Activated CD8-positive, alpha-beta memory T cell treated with anti-CD3 and anti-CD28 coated beads, Interleukin-2, amount 50 U/mL, for 1 hour (primary cell): Measurements from ENCODE around the gene HDAC9.

Experiments used
- DNase-seq: peaks from one replicate; pipeline ENCODE4 v3.0.0-alpha.2; 2020; ENCODE audit errors: extremely low read depth

HDAC9 gene

DNA sequence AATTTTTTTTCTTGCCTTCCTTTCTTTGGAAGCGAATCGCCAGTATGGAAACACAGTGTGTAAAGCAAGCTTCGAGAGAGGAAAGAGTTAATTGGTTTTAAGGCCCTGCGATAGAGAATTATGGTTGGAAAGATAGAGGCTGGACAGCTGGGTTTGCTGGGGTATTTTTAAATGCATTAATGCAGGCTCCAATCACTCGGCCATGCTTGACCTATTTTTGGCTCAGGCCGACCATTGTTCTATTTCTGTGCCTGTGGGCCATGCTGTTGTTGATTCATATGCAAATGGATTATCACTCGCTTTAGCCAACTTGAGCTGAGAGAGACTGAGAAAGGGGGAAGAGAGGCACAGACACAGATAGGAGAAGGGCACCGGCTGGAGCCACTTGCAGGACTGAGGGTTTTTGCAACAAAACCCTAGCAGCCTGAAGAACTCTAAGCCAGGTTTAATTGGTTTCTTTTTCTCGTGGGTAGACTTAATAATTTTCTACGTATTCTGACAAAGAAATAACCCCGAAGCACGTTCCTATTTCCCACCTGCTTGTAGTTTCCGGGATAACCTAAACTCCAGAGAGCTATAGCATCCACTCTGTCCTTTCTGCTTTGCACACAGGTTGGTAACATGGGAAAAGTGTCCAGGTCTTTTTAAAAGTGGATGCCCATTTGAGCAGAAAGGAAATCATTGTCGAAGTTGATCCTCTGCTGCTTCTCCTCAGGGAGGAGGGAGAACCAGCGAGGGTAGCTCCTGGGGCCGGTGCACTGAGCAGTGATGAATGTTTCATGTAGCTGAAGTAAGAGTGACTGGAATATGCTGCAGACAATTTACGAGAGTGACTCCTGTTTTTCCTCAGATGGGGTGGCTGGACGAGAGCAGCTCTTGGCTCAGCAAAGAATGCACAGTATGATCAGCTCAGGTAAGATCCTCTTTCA lies at the start of gene HDAC9:
TSS of gene HDAC9 (plus strand) at position 338 of the 929 bp plus-strand sequence. CDS start at position 892, 554 bp downstream.
- no peak for DNase-seq

DNA sequence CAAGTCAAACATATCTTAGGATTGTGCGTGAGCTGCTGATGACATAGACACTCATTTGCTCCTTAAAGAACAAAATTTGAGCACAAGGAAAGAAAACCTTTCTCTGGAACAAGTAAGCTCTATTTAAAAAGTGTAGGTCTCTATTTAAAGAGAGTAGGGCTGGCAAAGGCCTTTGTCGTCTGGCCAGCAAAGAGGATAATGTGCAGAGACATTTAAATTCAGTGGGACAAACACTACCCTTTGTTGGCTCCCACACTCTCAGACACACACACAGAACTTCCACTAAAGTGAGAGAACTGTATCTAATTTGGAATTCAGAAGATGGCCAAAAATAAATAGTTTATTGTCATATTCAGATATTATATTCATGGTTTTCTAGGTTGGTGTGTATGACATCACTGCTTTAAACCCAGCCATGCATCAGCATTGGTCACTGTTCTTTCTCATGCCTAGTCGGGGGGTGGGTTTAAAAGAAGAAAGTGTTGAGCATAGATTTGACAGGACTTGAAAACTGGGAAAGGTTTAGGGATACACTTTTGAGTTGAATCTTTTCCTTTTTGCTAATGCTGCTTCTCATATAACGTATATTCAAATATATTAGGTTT lies 49.5 kb upstream of the HDAC9 start:
- DNase-seq = no peak

DNA sequence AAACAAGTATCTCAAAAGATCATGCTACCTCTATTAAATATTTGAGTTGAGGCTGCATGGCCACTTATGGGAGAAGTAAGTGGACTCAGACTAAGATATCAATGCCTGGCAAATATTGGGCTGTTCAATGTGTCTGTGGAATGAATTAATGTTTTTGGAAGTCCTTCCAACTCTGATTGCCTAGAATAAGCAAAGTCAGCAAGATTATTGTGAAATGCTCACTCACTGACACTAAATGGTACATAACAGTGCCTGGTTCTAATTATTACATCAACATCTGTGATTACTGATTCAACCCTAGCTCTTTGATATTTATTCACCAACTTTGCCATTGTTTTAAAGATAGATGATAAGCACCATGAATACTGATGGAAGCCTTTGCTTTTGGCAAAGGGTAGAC lies 45.5 kb upstream of the HDAC9 start:
- DNase-seq = no peak

DNA sequence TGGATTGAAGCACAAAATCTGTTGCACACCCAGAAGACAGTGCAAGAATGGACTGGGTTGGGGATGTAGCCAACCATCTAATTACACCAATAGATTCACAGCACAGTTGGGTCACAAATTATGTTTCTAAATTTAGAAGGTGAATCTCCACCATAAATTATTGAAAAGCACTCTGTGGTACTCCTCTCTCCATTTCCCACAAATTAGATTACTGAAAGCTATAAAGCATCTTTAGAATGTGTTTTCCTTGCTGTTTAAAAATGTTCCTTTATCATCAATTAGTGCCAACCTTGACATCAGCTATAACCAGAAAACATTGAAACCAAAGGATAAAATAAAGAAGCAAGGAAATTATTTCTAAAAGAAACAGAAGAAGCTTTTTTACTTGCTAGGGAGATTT lies 39.9 kb upstream of the HDAC9 start:
- DNase-seq = no peak

DNA sequence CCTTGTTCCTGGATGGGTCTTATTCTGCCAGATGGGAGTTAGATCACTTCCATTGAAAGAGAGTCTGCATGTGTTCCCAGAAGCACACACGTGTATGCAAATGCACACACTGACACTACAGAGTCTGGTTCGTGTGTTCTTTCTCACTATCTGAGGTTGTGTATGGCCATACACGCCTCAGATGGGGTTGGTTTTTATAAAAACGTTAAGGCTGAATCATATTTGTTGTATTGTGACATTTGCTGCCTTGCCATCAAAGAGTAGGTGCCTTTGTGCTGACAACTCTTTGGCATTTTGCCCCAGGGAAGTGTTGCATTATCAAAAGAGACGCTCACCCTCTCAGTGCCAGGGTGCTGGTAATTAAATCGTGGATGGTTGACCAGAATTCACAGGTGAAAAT lies 37.7 kb upstream of the HDAC9 start:
- no peak for DNase-seq

DNA sequence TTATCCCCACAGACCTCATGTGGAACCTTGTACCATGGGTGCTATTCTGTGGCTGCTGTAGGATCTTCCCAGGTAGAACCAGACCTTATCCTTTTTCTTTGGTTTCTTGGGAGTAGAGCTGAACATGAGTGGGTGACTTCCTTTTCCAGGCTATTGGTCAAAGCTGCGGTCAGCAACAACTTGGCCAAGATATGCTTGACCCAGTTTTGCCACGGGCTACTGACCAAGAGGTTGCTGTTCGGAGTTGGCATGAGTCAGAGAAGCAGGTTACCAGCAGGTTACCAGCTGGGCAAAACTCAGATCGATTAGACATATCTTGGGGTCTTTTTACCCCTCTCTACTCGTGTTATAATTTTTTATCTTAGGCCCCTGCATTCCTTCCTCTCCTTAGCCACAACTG lies 36.7 kb upstream of the HDAC9 start:
- DNase-seq = no peak

DNA sequence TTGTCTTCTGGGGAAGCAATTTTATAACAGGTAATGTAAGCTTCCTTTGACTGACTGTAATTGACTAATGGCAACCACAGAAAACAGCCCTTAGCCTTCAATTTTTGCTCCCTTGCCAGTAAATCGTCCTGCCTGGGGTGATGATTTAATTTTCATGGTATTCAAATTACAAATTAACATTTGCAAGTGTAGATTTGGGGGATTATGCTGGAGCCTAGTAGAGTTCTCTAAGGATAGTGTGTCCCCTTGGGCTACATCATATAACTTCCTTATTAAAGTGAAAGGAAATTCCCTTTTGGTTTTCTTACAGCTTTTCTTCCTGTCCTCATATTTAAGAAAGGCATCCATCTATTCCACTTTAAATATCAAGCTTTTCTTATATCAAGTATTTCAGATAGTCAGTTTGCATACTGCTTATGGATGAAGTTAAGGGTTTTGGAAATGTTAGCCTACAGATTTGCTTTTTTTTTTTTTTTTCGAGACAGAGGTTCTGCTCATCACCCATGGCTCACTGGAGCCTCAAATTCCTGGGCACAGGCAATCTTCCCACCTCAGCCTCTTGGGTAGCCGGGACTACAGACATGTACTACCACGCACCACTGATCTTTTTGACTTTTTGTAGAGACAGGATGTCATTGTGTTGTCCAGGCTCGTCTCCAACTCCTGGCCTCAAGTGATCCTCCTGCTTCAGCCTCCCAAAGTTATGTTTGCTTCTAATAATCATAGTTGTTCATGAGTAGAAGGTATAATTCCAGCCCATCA lies 35.9 kb upstream of the HDAC9 start:
- no peak for DNase-seq

DNA sequence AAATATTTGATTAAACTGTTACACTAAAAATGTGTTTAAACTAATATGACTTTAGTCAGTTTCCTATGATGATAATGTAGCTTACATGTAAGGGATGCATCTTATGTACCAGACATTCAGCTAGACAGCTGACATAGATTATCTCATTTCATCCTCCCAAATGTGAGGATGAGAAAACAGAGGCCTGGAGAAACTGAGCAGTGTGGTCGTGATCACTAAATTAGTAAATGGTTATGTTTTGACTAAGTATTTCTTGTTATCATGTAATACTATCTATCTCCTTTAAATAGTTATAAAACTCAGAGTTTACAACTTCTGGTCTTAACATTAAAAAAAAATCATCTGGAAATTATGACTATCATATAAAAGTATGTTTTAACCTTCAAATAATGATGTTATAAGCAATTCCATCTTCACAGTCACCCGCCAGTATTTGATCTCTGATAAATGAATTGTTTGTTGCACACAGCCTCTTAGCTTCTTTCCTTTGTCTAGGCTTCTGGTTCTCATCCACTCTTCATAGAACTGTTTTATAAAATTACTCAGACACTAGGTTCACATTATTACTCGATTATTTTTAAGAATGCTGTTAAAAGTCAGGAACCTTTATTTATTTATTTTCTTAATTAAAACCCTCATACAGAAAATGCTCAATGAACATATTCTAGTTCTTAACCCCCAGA lies 33.6 kb upstream of the HDAC9 start:
- no peak for DNase-seq

DNA sequence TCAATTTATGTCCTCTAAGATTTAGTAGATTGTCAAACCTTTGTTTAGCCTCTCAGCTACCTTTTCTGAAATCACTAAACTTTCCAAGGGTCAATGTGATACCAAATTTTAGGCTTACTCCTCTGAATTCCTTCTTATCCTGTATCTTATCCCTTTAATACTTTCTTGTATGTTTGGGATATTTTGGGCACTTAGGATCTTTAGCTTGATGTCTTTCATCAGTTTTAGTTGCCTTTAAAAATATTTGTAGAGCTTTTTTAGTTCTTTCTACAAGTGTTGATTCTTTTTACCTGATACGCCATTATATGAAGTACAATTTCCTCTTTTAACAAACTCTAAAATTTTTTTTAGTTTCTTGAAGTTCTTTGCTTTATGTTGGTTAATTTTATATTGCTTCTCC lies 30.7 kb upstream of the HDAC9 start:
- no peak for DNase-seq

DNA sequence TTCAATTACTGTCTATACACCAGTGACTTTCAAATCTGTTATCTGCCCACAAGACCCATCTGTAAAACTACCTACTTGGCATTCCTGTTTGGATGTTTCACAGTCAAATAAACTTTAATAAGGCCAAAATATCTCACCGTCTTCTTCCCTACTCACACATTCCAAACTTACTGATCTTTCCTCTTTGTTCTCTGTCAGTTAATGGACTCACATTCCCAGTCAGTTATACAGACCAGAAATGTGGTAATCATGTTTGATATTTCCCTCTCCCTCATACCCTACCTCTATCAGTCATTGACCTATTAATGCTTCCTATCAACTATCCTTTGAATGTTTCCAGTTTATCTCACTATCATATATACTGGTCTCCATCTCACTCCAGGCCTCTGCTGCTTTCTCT lies 28.5 kb upstream of the HDAC9 start:
- no peak for DNase-seq

DNA sequence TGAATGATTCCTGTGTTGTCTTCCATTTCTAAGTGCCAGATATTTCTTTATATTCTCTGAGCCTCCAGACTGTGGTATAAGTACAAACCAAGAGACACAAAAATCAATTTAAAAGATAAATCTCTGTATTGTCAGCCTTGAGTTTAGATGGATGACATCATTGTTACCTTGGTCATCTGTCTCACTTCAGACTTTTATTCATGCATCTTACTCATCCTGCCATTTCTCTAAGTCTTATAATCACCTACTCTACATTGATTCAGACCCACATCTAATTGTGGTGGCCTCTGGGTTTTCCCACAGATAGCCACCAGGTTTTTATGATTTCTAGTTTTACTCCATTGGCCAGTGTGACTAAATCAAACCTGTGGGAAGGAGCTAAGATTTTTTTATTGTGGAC lies 26.8 kb upstream of the HDAC9 start:
- DNase-seq = no peak

DNA sequence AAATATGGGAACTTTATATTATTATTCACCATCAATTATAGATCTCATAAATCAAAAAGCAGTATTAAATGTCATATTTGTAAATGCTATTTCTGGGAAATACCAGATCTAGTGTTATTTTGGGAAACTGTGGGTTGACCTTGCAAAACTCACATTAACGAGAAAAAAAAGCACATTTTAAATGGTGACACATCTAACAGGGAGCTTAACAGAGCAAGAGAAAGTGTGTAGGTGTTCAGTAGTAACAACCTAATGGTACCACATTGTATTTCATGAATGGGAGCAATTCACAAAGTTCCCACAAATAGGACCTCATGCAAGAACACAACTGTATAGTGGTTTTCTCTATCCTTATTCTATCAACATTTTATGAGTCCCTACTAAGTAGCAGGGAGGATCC lies 26.2 kb upstream of the HDAC9 start:
- DNase-seq = no peak

DNA sequence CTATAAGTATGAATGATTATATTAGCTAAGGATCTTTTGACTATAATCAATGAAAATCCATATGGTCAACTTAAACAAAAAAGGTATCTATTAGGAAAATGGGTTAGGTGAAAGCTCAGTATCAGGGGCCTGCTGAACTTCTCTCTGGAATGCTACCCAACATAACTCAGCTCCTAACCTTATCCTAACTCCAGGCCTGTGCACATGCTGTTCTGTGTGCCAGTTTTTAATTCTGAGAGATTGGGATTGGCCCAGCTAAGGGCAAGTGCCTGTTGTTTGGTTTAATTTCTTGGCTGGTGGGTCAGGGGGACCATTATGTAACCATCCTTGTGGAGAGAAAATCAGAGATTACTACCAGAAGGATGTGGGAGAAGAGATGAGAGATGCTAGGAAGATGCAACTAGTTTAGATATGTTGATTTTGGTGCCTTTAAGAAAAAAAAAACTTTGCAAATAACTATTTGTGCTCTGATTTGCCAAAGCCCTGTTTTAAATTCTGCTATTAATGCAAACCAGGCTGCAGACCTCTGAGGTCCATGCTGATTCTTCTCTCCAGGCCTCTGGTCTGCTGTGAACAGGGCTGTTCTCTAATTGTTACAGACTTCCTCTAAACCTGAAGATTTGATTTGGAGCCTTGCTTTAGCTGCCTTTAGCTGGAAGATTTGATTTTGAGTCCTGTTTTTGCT lies 23.9 kb upstream of the HDAC9 start:
- no peak for DNase-seq

DNA sequence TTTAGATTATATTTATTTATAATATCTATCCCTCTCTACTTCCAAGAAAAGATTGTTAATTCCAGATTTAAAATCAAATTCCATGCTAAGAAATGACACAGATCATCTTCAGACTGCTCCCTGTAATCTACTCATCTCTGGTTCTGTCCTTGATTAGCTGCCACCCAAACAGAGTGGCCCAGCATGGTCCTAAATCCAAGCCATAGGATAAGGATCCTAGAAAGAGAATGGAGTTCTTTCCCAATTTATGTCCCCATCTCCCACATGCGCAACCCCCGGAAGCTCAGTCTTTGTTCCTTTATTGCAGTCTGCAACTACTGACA lies 23.4 kb upstream of the HDAC9 start:
- DNase-seq = no peak

DNA sequence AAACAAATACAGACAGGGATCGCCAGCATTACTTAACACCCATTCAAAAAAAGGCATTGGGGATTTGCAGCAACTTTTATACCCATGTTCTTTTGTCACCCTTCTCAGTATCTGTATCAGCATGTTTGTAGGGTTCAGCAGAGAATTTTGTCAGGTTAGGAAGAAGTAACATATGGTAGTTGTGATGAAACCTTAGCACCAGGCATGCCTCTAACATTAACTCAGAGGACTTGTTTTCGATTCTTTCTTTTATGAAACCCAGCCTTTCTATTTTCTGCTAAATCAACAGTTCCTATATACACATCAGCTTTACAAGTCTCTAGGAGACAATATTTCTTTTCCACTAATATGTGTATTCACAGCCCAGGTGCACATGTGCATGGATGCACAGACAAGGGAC lies 22.4 kb upstream of the HDAC9 start:
- DNase-seq = no peak

DNA sequence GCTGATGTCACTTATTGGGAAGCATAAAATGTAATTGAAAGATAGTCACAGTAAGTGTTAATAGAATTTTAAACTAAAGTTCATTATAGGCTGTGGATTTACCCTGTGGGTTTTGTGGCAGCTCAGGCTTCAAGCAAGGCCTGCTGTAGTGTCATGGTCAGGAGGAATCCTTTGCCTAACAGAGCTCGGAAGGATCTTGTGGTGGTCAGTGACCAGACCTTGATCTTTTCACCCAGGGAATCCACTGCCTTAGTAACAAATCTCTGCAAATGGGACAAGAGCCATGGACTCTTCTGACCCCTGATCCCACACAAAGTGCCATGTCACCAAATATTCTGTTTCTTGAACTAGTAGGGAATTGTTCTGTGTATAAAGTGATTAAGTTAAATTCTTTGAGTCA lies 20.6 kb upstream of the HDAC9 start:
- DNase-seq = no peak

DNA sequence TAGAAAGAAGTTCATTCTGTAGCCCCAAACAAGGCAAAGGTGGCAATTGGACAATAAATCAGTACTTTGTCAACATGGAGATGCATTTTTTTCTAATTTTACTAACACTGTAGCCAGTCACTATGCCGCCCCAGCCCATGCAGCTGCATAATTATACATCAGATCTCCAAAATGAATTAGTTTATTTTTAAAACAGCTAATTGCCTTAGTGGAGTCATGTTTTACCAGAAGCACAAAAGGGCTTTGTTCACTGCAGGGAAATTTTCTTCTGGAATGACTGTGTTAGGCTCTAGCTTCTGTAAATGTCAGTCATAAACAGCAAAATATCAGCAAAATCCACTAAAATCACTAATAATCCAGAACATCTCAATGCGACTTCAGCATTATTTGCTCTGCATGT lies 20.1 kb upstream of the HDAC9 start:
- DNase-seq = no peak

DNA sequence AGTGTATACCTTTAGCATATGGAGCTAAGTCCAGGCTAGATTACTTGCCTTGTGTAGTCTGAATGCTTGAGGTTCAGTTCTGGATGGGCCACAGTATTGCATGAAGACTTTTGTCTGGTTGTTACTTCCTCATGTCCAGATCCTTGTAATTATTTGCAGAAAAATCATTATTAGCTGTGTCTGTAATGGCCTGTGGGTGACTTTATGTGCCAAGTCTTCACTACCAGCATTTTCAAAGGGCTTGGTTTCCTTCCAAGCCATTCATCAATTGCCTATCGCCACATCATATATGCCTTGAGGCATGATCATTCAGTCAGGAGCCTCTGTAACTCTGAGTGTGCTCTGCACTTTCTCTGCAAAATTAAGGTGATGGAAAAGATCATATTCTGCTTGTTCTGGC lies 13.8 kb upstream of the HDAC9 start:
- no peak for DNase-seq

DNA sequence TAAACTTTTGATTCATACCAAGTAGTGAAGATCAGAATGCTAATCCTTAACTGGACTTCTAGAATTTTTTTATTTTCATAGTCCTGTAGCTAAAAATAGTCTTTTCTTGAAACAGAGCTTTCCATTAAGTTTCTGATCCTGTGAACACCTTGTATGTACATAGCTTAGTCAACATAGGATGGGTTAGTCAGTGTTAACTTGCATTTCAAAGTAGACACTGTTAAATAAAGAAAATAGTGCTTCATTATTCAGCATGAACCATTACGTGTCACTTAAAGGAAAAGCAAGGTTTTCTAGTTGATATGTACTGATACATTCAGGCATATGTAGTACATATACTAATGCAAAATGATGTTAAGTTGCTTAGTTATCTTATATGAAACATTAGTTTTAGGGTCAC lies 7.5 kb upstream of the HDAC9 start:
- no peak for DNase-seq

DNA sequence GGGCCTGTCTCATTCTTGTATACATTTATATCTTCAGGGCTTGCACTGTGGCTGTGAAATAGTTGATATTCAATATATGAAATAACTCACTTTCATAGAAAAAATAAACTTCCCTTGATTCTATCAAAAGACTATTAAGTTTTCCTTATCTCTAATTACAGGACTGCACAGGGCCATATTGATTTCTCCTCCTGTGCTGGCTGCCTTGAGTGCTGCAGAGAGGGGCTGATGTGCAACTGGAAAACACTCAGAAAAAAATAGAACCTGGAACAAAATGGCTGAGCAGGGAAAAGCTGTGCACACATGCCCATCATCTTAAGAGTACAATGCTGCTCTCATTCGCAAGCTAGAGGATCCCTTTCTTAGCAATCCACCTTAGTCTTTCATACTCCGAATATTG lies 5.9 kb upstream of the HDAC9 start:
- DNase-seq = no peak

DNA sequence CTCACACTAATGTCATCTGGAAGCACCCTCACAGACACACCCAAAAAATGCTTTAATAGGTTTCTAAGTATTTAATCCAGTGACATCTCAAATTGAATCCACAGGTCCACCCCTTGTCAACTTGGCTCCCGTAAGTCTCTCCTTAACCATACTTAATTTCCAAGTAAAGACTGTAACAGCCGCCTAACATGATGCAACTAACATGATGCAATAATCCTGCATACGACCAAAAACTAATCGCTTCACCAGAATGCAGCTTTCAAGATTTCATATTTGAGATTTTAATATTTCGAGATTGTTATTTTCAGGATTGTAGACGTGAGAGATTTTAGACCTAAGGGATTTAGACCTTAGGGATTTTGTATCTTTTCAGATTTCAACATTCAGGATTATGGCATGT lies 3.7 kb upstream of the HDAC9 start:
- no peak for DNase-seq

DNA sequence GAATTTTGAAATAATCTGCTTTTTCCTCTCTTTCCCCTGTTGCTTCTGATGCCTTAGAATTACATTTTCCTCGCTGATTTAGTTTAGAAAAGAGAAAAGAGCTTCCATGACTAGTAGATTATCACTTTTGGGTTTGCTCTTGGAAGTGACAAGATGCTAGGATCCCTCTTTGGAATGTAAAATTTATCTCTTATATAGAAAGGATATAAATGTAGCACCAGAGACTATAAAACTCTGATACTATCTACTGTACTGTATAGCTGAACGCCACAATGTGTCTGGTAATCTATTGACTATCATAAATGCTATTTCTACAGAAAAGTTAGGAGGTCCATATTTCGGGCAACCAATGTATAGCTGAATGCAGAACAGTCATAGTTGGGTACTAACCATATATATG lies 1.1 kb upstream of the HDAC9 start:
- no peak for DNase-seq
